HepG2 (cell line): ENCODE results near the gene DDX39B. TPM values are rescaled to one million over a fixed set of nuclear protein-coding genes. Genes with fewer than 3 reads are reported as not detected.

ENCODE experiments used
- ARNT2 ChIP-seq: sonication (generic); formaldehyde crosslinking; IDR thresholded peaks from 2 replicates; pipeline ENCODE4 v1.8.0; 2022; ENCODE audit warnings: mild to moderate bottlenecking, low read depth, missing genetic modification reagents, moderate library complexity
- ATM ChIP-seq: fragments of 450-650 bp; IDR thresholded peaks from 2 replicates; pipeline ENCODE4 v1.7.1; 2017; ENCODE audit warnings: mild to moderate bottlenecking, borderline replicate concordance
- CENPX ChIP-seq: sonication (generic); formaldehyde crosslinking; IDR thresholded peaks from 2 replicates; pipeline ENCODE4 v1.9.0; 2021; ENCODE audit warnings: mild to moderate bottlenecking, missing genetic modification reagents, moderate library complexity
- KDM5B ChIP-seq: sonication (generic); formaldehyde crosslinking; IDR thresholded peaks from 2 replicates; pipeline ENCODE4 v1.4.0; 2020; ENCODE audit warnings: missing genetic modification reagents, mild to moderate bottlenecking, borderline replicate concordance
- MBNL3 ChIP-seq: fragments of 250-450 bp; sonication (Bioruptor Pico); conservative IDR thresholded peaks from 2 replicates; pipeline ENCODE4 v1.8.0; 2022; ENCODE audit warnings: mild to moderate bottlenecking, inconsistent platforms
- SRSF1 ChIP-seq: fragments of 200-400 bp; formaldehyde crosslinking; optimal IDR thresholded peaks from 2 replicates; pipeline ENCODE3; 2017; ENCODE audit warnings: mild to moderate bottlenecking, low read depth, low read length, moderate library complexity
- STAT6 ChIP-seq: sonication (generic); formaldehyde crosslinking; IDR thresholded peaks from 2 replicates; pipeline ENCODE4 v1.4.0; 2020; ENCODE audit warnings: missing genetic modification reagents, mild to moderate bottlenecking, borderline replicate concordance
- TEAD2 ChIP-seq: sonication (generic); formaldehyde crosslinking; IDR thresholded peaks from 2 replicates; pipeline ENCODE4 v1.9.0; 2021; ENCODE audit warnings: missing genetic modification reagents
- THAP8 ChIP-seq: sonication (generic); formaldehyde crosslinking; IDR thresholded peaks from 2 replicates; pipeline ENCODE4 v1.5.1; 2020; ENCODE audit warnings: missing genetic modification reagents, mild to moderate bottlenecking, borderline replicate concordance
- TRIM22 ChIP-seq: fragments of 450-650 bp; IDR thresholded peaks from 2 replicates; pipeline ENCODE4 v1.6.1; 2017
- ZBTB33 ChIP-seq: sonication (generic); formaldehyde crosslinking; IDR thresholded peaks from 2 replicates; pipeline ENCODE4 v1.4.0; 2020; ENCODE audit warnings: missing genetic modification reagents
- ZBTB44 ChIP-seq: sonication (generic); formaldehyde crosslinking; IDR thresholded peaks from 2 replicates; pipeline ENCODE4 v1.4.0; 2020; ENCODE audit warnings: missing genetic modification reagents
- ZBTB7B ChIP-seq: sonication (generic); formaldehyde crosslinking; IDR thresholded peaks from 2 replicates; pipeline ENCODE4 v1.4.0; 2020; ENCODE audit warnings: missing genetic modification reagents
- ZIK1 ChIP-seq: sonication (generic); formaldehyde crosslinking; IDR thresholded peaks from 2 replicates; pipeline ENCODE4 v1.5.0; 2020; ENCODE audit warnings: mild to moderate bottlenecking, low read depth, missing genetic modification reagents, borderline replicate concordance
- ZNF281 ChIP-seq: sonication (generic); formaldehyde crosslinking; IDR thresholded peaks from 2 replicates; pipeline ENCODE4 v1.4.0; 2020; ENCODE audit warnings: missing genetic modification reagents, borderline replicate concordance
- ZNF572 ChIP-seq: sonication (generic); formaldehyde crosslinking; IDR thresholded peaks from 2 replicates; pipeline ENCODE4 v1.5.1; 2020; ENCODE audit warnings: mild to moderate bottlenecking, missing genetic modification reagents
- polyA plus RNA-seq, 8 experiments: library from polyadenylated mRNA; depleted of rRNA in 3 of 8; stranded (reverse) in 7 of 8; unstranded in 1 of 8; fragments of >200 nt; fragmentation: Illumina TruSeq in 4 of 8; extraction: Trizol in 4 of 8; gene quantifications; 2 replicates each; pipeline versions ENCODE4 v1.2.1 to v1.2.3, GENCODE V29; 2011 to 2016; ENCODE audit warnings: low read depth in 4 of 8, missing spikeins in 1 of 8, mixed read lengths in 1 of 8; ENCODE audit not compliant: insufficient read depth in 1 of 8
- total RNA-seq, 5 experiments: library from RNA; depleted of rRNA; stranded (reverse); fragments of >200 nt; fragmentation: Illumina TruSeq; extraction: Trizol; gene quantifications; 2 replicates each; pipeline ENCODE4 v1.2.3, GENCODE V29; 2016; ENCODE audit warnings: low read depth in 1 of 5

Gene DDX39B
- total and polyA plus RNA-seq, 2 of the 13 experiments (the other 11 are each of a cell fraction or from before 2014, with no cell fraction given) = 570 to 678 TPM

GRCh38 chr6:31541658-31542521 lies at the start of gene DDX39B (continued):
- TF ChIP-seq ZNF281 (CRISPR knock-in tag) (peak; percentile 46; the same call in 1 of the 2 replicates), TEAD2 (CRISPR knock-in tag) (no peak; the same call in 1 of the 2 replicates), SRSF1 (peak; percentile 89), ATM (no peak), KDM5B (CRISPR knock-in tag) (peak; percentile 96), ZIK1 (peak; percentile 94), ARNT2 (peak; percentile 90), ZBTB33 (peak; percentile 9; the same call in 1 of the 2 replicates), ZNF572 (CRISPR knock-in tag) (no peak; the same call in none of the 2 replicates), THAP8 (CRISPR knock-in tag) (no peak; the same call in 1 of the 2 replicates), ZBTB44 (CRISPR knock-in tag) (0 out of 2 replicates have a peak, but pooled peaks have one; percentile 70), TRIM22 (no peak), MBNL3 (CRISPR knock-in tag) (no peak), ZBTB7B (no peak; the same call in 1 of the 2 replicates), CENPX (CRISPR knock-in tag) (no peak), STAT6 (CRISPR knock-in tag) (peak; percentile 88)
